Right atrium auricular region (tissue), 2 donors: ENCODE results near the gene DARS1. TPM values are rescaled to one million over a fixed set of nuclear protein-coding genes. Genes with fewer than 3 reads are reported as not detected.
"Not testable (repeated sequence)": the region's sequence is repeated elsewhere in the genome, so short reads cannot be mapped to it uniquely, and the experiment has no call there.

Experiments used
- DNase-seq: peaks from one replicate; pipeline ENCODE4 v3.0.0-alpha.2; 2019; ENCODE audit warnings: low spot score
- H3K27ac ChIP-seq, 2 donors: fragments of 200-600 bp; sonication (generic); 1 replicate in 1 of 2; 2 replicates in 1 of 2; pipeline ENCODE4 v1.5.1; 2016 to 2019
- H3K27me3 ChIP-seq, 2 donors: fragments of 200-600 bp; sonication (generic); one replicate each; pipeline versions ENCODE4 v1.5.1 to v1.6.0; 2017 to 2019
- H3K36me3 ChIP-seq: fragments of 200-600 bp; sonication (generic); one replicate; pipeline ENCODE4 v1.5.1; 2016
- H3K4me1 ChIP-seq, 2 donors: fragments of 200-600 bp; sonication (generic); one replicate each; pipeline versions ENCODE4 v1.5.1 to v1.6.0; 2017 to 2019
- H3K4me3 ChIP-seq, 2 donors: fragments of 200-600 bp; sonication (generic); 1 replicate in 1 of 2; 2 replicates in 1 of 2; pipeline ENCODE4 v1.5.1; 2017 to 2019; ENCODE audit warnings: mild to moderate bottlenecking in 1 of 2, moderate library complexity in 1 of 2
- H3K9me3 ChIP-seq, 2 donors: fragments of 200-600 bp; sonication (generic); one replicate each; pipeline ENCODE4 v1.5.1; 2019
- CTCF ChIP-seq, 2 donors: fragments of 200-600 bp; sonication (generic); IDR thresholded peaks; one replicate each; pipeline ENCODE4 v1.5.1; 2019; ENCODE audit warnings: antibody characterized with exemption in 2 of 2
- total RNA-seq, 2 donors: library from RNA; depleted of rRNA; stranded (reverse); fragments of >200 nt; gene quantifications; one replicate each; pipeline ENCODE4 v1.1.0, GENCODE V29; 2016

The DARS1 gene
- total RNA-seq, 2 donors from 2014 or later = 42.4 to 57.8 TPM

DNA sequence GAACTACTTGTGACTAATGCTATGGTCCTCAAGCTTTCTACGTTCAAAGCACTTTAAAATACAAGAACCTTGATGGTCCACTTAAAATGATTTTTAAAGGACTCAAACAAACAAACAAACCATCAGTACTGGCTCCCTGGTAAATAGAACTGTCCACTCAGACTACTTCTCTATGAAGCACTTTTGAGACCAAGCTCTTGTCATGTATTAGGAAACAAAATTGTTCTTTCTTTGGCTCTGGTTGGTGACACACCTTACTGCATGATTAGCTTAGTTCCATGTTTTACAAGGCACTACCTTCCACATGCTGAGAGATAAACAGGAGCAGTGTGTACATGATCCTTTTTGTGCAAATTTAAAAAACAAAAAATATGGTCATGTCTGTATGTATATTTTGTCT, 19.7 kb downstream of the DARS1 start:
- no peak overlapping the region for H3K27ac ChIP-seq

DNA sequence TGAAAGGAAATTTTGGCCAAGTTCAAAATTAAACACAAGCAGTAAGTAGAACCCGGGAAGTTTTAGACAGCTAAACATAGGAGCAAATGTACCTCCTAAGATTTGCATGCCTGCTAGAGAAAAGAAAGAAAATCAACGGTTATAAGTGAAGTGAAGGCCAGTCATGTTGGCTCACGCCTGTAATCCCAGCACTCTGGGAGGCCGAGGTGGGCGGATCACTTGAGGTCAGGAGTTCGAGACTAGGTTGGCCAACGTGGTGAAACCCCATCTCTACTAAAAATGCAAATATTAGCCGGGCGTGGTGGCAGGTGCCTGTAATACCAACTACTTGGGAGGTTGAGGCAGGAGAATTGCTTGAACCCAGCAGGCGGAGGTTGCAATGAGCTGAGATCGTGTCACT, 21.0 kb downstream of the DARS1 start:
- H3K4me1 ChIP-seq, H3K27me3 ChIP-seq, H3K27ac ChIP-seq, H3K9me3 ChIP-seq, H3K4me3 ChIP-seq, DNase-seq, H3K36me3 ChIP-seq: not testable (repeated sequence)

More for the DNA sequence above, 19.7 kb downstream of the DARS1 start:
- no peak for TF ChIP-seq CTCF (IDR thresholded peaks at IDR 0.05)
- Histone ChIP-seq H3K4me1 (peaks cover 0 to 8% of the 10 kb centered on the region in 2 donors), H3K9me3 (no peaks in the 10 kb centered on the region), H3K4me3 (no peak overlapping the region), H3K36me3 (peaks cover 4% of the 10 kb centered on the region), H3K27me3 (no peaks in the 10 kb centered on the region)
- DNase-seq = no peak

GRCh38 chr2:135963841-135964240, 21.6 kb downstream of the DARS1 start:
- H3K27me3 ChIP-seq = no peaks in the 10 kb centered on the region
- DNase-seq = no peak
- H3K36me3 ChIP-seq = peaks cover 7% of the 10 kb centered on the region
- H3K4me3 ChIP-seq = no peak overlapping the region
- peaks cover 0 to 10% of the 10 kb centered on the region in 2 donors for H3K4me1 ChIP-seq
- TF ChIP-seq CTCF (IDR thresholded peaks at IDR 0.05) = no peak
- no peaks in the 10 kb centered on the region for H3K9me3 ChIP-seq
- H3K27ac ChIP-seq = no peak overlapping the region

DNA sequence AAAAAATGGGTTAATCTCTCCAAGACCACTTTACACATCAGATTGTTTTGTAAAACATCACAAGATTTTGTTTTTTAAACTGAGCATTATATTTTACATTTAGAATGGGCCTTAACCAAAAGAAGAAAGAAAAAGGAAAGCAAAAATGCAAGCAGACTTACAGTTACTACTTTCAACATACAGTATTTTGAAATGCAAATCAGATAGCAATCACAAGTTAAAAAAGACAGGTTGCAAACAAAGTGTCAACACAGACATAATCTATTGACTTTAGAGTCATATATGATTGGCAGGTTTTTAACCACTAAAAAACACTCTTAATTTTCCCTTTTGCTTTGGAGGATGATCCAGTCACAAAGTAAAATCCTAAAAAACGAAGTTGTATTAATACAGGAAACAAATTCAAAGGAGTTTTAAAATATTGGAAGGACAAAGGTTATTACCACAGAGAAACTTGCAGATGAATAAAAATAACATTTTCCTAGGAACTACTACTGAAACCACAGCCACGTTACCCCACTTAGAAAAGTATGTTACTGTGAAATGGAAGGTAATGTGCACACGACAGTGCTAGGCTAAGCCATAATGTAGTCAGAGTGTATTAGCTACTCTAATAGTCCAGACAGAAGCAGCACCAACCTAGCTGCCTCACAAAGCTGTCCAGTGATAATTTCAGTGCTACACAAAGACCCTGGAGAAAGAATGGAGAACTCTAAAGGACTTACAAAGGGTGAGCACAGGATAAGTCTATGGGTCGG, 22.9 kb downstream of the DARS1 start:
- DNase-seq = no peak
- no peaks in the 10 kb centered on the region for H3K9me3 ChIP-seq
- TF ChIP-seq CTCF (IDR thresholded peaks at IDR 0.05) = no peak
- H3K27ac ChIP-seq = no peak overlapping the region
- H3K36me3 ChIP-seq = peaks cover 7% of the 10 kb centered on the region
- no peaks in the 10 kb centered on the region for H3K27me3 ChIP-seq
- peaks cover 0 to 10% of the 10 kb centered on the region in 2 donors for H3K4me1 ChIP-seq
- H3K4me3 ChIP-seq = no peak overlapping the region

DNA sequence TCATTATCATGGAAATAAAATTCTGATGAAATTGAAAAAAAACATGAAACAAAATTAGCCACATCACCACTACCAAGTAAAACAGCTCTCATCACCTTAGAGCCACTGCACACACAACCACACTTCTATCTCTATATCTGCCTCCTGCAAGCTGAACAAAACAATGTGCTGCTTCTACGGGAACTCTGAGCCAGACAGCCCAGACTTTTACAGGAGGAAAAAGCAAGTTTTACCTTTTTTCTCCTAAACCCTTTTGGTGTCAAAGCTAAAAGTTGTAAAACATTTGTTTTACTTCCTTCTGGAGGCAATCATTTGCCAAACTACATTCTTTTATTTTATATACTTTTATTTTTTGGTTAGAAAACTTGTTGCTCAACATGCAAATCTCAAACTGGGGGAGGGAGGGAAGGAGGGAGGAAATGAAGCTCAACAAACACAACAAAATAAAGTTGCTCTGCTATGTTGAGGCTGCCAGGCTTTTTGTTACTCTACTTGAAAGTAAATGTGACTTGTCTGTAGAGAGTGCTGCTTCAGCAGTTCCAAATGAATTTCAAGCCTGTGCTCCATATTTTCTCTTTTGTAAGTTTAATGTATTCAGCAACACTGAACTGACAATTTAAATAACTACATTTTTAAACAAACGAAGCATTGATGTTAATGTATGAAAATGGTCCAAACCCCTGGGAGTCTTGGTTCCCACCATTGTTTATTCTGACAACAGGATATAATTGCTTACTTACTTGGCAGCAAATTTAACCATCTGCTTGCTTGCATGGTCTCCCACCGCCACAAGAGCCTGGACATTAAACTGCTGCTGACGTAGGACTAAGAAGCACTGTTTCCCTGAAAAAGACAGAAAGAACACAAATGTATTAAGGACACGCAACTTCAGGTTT, 24.5 kb downstream of the DARS1 start:
- H3K36me3 ChIP-seq = peaks cover 7% of the 10 kb centered on the region
- TF ChIP-seq CTCF (IDR thresholded peaks at IDR 0.05) = no peak
- H3K4me3 ChIP-seq = no peak overlapping the region
- H3K27me3 ChIP-seq = no peaks in the 10 kb centered on the region
- no peak overlapping the region for H3K27ac ChIP-seq
- no peak for DNase-seq
- peaks cover 0 to 10% of the 10 kb centered on the region in 2 donors for H3K4me1 ChIP-seq
- H3K9me3 ChIP-seq = no peaks in the 10 kb centered on the region

- no peak overlapping the region for H3K4me3 ChIP-seq
- H3K9me3 ChIP-seq = no peaks in the 10 kb centered on the region
- peaks cover 7% of the 10 kb centered on the region for H3K36me3 ChIP-seq
- no peak for DNase-seq
- H3K27me3 ChIP-seq = no peaks in the 10 kb centered on the region
- TF ChIP-seq CTCF (IDR thresholded peaks at IDR 0.05) = no peak
- H3K4me1 ChIP-seq = peaks cover 0 to 10% of the 10 kb centered on the region in 2 donors
- H3K27ac ChIP-seq = no peak overlapping the region
Observed at GRCh38 chr2:135960150-135960549, 25.3 kb downstream of the DARS1 start.

- not testable (repeated sequence) for DNase-seq, H3K36me3 ChIP-seq, H3K27me3 ChIP-seq, H3K4me3 ChIP-seq, H3K4me1 ChIP-seq, H3K9me3 ChIP-seq, H3K27ac ChIP-seq
Observed at GRCh38 chr2:135958927-135959326, 26.5 kb downstream of the DARS1 start.
